HEK293 (cell line): ENCODE data around the gene FES.

Experiments
- CTCF ChIA-PET: fragments of 350-600 bp; formaldehyde crosslinking; extraction: SDS; loops from one replicate; lab custom pipeline; 2021; ENCODE audit warnings: antibody characterized with exemption; lab: Yijun Ruan, JAX
- POLR2A ChIA-PET: fragments of 300-600 bp; formaldehyde crosslinking; extraction: SDS; loops from one replicate; lab custom pipeline; 2020; ENCODE audit warnings: antibody characterized with exemption, inconsistent platforms; lab: Yijun Ruan, JAX
- H3K27ac ChIP-seq: fragments of 200-500 bp; sonication (Bioruptor generic); 2 replicates; pipeline ENCODE4 v1.5.1; 2014; ENCODE audit warnings: low read depth, low read length, control low read depth, inconsistent platforms; ENCODE audit errors: extremely low read depth
- H3K36me3 ChIP-seq, 2 experiments: fragments of 200-500 bp in 1 of 2; sonication (Bioruptor generic) in 1 of 2; 1 replicate in 1 of 2; 2 replicates in 1 of 2; pipeline ENCODE4 v1.5.1; 2014 to 2017; ENCODE audit warnings: inconsistent platforms in 2 of 2, low read length in 2 of 2; ENCODE audit not compliant: control insufficient read depth in 2 of 2, insufficient read depth in 1 of 2
- H3K4me1 ChIP-seq: fragments of 200-500 bp; sonication (Bioruptor generic); 2 replicates; pipeline ENCODE4 v1.5.1; 2014; ENCODE audit warnings: mild to moderate bottlenecking, low read length, inconsistent platforms; ENCODE audit not compliant: control insufficient read depth, insufficient read depth
- H3K4me3 ChIP-seq: 2 replicates; pipeline ENCODE4 v1.5.1; 2011; ENCODE audit warnings: low read depth, mild to moderate bottlenecking, control low read depth, low read length, moderate library complexity
- H3K9me3 ChIP-seq: fragments of 200-500 bp; sonication (Bioruptor generic); 2 replicates; pipeline ENCODE4 v1.5.1; 2014; ENCODE audit warnings: low read depth, low read length, inconsistent platforms; ENCODE audit not compliant: control insufficient read depth, insufficient read depth
- BCL11B ChIP-seq: fragments of 450-650 bp; formaldehyde crosslinking; IDR thresholded peaks from 2 replicates; pipeline ENCODE4 v1.5.1; 2016; ENCODE audit warnings: low read depth, missing biosample characterization, missing genetic modification characterization
- CTCF ChIP-seq: fragments of 450-650 bp; formaldehyde crosslinking; IDR thresholded peaks from 2 replicates; pipeline ENCODE4 v1.5.1; 2016; ENCODE audit warnings: missing biosample characterization, missing genetic modification characterization
- ELK4 ChIP-seq: IDR thresholded peaks from 2 replicates; pipeline ENCODE4 v1.6.1; 2011; ENCODE audit warnings: mild to moderate bottlenecking, low read depth, low read length, borderline replicate concordance
- PRDM6 ChIP-seq: fragments of 450-650 bp; formaldehyde crosslinking; IDR thresholded peaks from 2 replicates; pipeline ENCODE4 v1.5.1; 2017; ENCODE audit warnings: missing biosample characterization, missing genetic modification characterization
- SCRT1 ChIP-seq: fragments of 450-650 bp; formaldehyde crosslinking; IDR thresholded peaks from 2 replicates; pipeline ENCODE4 v1.5.1; 2016; ENCODE audit warnings: missing biosample characterization, missing genetic modification characterization, borderline replicate concordance
- SP2 ChIP-seq: fragments of 450-650 bp; formaldehyde crosslinking; IDR thresholded peaks from 2 replicates; pipeline ENCODE4 v1.5.1; 2016; ENCODE audit warnings: missing biosample characterization, missing genetic modification characterization
- TCF7L2 ChIP-seq: IDR thresholded peaks from 2 replicates; pipeline ENCODE4 v1.6.1; 2011; ENCODE audit warnings: low read depth, mild to moderate bottlenecking, inconsistent platforms, low read length, moderate library complexity, borderline replicate concordance
- ZBTB1 ChIP-seq: fragments of 450-650 bp; formaldehyde crosslinking; IDR thresholded peaks from 2 replicates; pipeline ENCODE4 v1.5.1; 2016; ENCODE audit warnings: missing biosample characterization, missing genetic modification characterization
- ZBTB8A ChIP-seq: fragments of 450-650 bp; formaldehyde crosslinking; IDR thresholded peaks from 2 replicates; pipeline ENCODE4 v1.5.1; 2016; ENCODE audit warnings: missing biosample characterization, missing genetic modification characterization
- ZFHX2 ChIP-seq: fragments of 450-650 bp; formaldehyde crosslinking; conservative IDR thresholded peaks from 2 replicates; pipeline ENCODE4 v1.5.1; 2016; ENCODE audit warnings: missing biosample characterization, missing genetic modification characterization
- ZFP3 ChIP-seq: fragments of 450-650 bp; formaldehyde crosslinking; IDR thresholded peaks from 2 replicates; pipeline ENCODE4 v1.5.1; 2016; ENCODE audit warnings: low read depth, missing biosample characterization, missing genetic modification characterization
- ZNF140 ChIP-seq: fragments of 450-650 bp; formaldehyde crosslinking; IDR thresholded peaks from 2 replicates; pipeline ENCODE4 v1.5.1; 2016; ENCODE audit warnings: missing biosample characterization, missing genetic modification characterization
- ZNF155 ChIP-seq: fragments of 450-650 bp; formaldehyde crosslinking; IDR thresholded peaks from 2 replicates; pipeline ENCODE4 v1.5.1; 2016; ENCODE audit warnings: missing biosample characterization, missing genetic modification characterization
- ZNF175 ChIP-seq: fragments of 450-650 bp; formaldehyde crosslinking; IDR thresholded peaks from 2 replicates; pipeline ENCODE4 v1.5.1; 2016; ENCODE audit warnings: missing biosample characterization, missing genetic modification characterization
- ZNF221 ChIP-seq: fragments of 450-650 bp; formaldehyde crosslinking; IDR thresholded peaks from 2 replicates; pipeline ENCODE4 v1.5.1; 2017; ENCODE audit warnings: missing biosample characterization, missing genetic modification characterization, borderline replicate concordance
- ZNF311 ChIP-seq: fragments of 450-650 bp; formaldehyde crosslinking; IDR thresholded peaks from 2 replicates; pipeline ENCODE4 v1.5.1; 2017; ENCODE audit warnings: missing biosample characterization, missing genetic modification characterization, borderline replicate concordance
- ZNF335 ChIP-seq: fragments of 450-650 bp; formaldehyde crosslinking; conservative IDR thresholded peaks from 2 replicates; pipeline ENCODE4 v1.5.1; 2016; ENCODE audit warnings: missing biosample characterization, missing genetic modification characterization
- ZNF398 ChIP-seq: fragments of 450-650 bp; formaldehyde crosslinking; IDR thresholded peaks from 2 replicates; pipeline ENCODE4 v1.5.1; 2017; ENCODE audit warnings: missing biosample characterization, missing genetic modification characterization
- ZNF48 ChIP-seq: fragments of 450-650 bp; formaldehyde crosslinking; IDR thresholded peaks from 2 replicates; pipeline ENCODE4 v1.5.1; 2016; ENCODE audit warnings: missing biosample characterization, missing genetic modification characterization
- ZNF488 ChIP-seq: fragments of 450-650 bp; formaldehyde crosslinking; IDR thresholded peaks from 2 replicates; pipeline ENCODE4 v1.5.1; 2016; ENCODE audit warnings: missing biosample characterization, missing genetic modification characterization
- ZNF561 ChIP-seq: fragments of 450-650 bp; IDR thresholded peaks from 2 replicates; pipeline ENCODE4 v1.5.1; 2018; ENCODE audit warnings: missing biosample characterization, missing genetic modification characterization, borderline replicate concordance
- ZNF621 ChIP-seq: fragments of 450-650 bp; formaldehyde crosslinking; IDR thresholded peaks from 2 replicates; pipeline ENCODE4 v1.5.1; 2017; ENCODE audit warnings: missing biosample characterization, missing genetic modification characterization
- ZNF677 ChIP-seq: fragments of 450-650 bp; IDR thresholded peaks from 2 replicates; pipeline ENCODE4 v1.5.0; 2018; ENCODE audit warnings: missing biosample characterization, mild to moderate bottlenecking, missing genetic modification characterization, moderate library complexity
- ZNF707 ChIP-seq: fragments of 450-650 bp; formaldehyde crosslinking; IDR thresholded peaks from 2 replicates; pipeline ENCODE4 v1.5.1; 2016; ENCODE audit warnings: missing biosample characterization, missing genetic modification characterization
- ZNF747 ChIP-seq: fragments of 450-650 bp; formaldehyde crosslinking; IDR thresholded peaks from 2 replicates; pipeline ENCODE4 v1.5.1; 2016; ENCODE audit warnings: missing biosample characterization, missing genetic modification characterization
- ZNF776 ChIP-seq: fragments of 450-650 bp; formaldehyde crosslinking; IDR thresholded peaks from 2 replicates; pipeline ENCODE4 v1.5.0; 2017; ENCODE audit warnings: missing biosample characterization, missing genetic modification characterization, borderline replicate concordance
- ZNF791 ChIP-seq: fragments of 450-650 bp; formaldehyde crosslinking; IDR thresholded peaks from 2 replicates; pipeline ENCODE4 v1.5.1; 2016; ENCODE audit warnings: missing biosample characterization, missing genetic modification characterization

FES gene

GRCh38 chr15:90915808-90916440, 31.6 kb downstream of the FES start:
- no peak for TF ChIP-seq BCL11B (tag by site-specific recombination)
- no peak for TF ChIP-seq PRDM6
- no peak for TF ChIP-seq ZNF140 (tag by site-specific recombination)
- no peak for TF ChIP-seq ZNF621 (tag by site-specific recombination)
- no peak for TF ChIP-seq ZFHX2 (tag by site-specific recombination)
- no peak for TF ChIP-seq ZNF791
- TF ChIP-seq ZNF48, result no peak
- TF ChIP-seq ZNF561 (tag by site-specific recombination), result no peak
- no peak for TF ChIP-seq ZNF398 (tag by site-specific recombination)
- TF ChIP-seq ZNF311 (tag by site-specific recombination), result no peak
- no peak for TF ChIP-seq ZNF776 (tag by site-specific recombination)
- TF ChIP-seq CTCF (tag by site-specific recombination), result no peak
- TF ChIP-seq TCF7L2, result no peak
- no peak for TF ChIP-seq ZBTB8A (tag by site-specific recombination)
- no peak for TF ChIP-seq ZBTB1
- no peak for TF ChIP-seq ZNF221 (tag by site-specific recombination)
- no peak for TF ChIP-seq ZNF155
- TF ChIP-seq ZNF677 (tag by site-specific recombination), result no peak
- TF ChIP-seq ZFP3 (tag by site-specific recombination), result no peak
- no peak for TF ChIP-seq ZNF747 (tag by site-specific recombination)
- POLR2A ChIA-PET, result interaction anchor here (1.3 kb wide), 1 partner anchor 14 kb away, joined by 3 read pairs; no protein-coding TSS in a partner anchor
- H3K27ac ChIP-seq, result no peak overlapping the region
- H3K9me3 ChIP-seq, result no peaks in the 10 kb centered on the region
- no peak overlapping the region for H3K4me3 ChIP-seq
- CTCF ChIA-PET, result interaction anchor here (0.6 to 1.0 kb wide), 3 partner anchors 16 to 1364 kb away, joined by 3 to 4 read pairs (median 4); no protein-coding TSS in a partner anchor
- H3K4me1 ChIP-seq, result no peaks in the 10 kb centered on the region
- peaks cover 34 to 98% of the 10 kb centered on the region in 2 experiments for H3K36me3 ChIP-seq

GRCh38 chr15:90916461-90916860, 32.2 kb downstream of the FES start:
- Histone ChIP-seq H3K9me3 (no peaks in the 10 kb centered on the region), H3K4me3 (no peak overlapping the region), H3K36me3 (peaks cover 35 to 98% of the 10 kb centered on the region in 2 experiments), H3K27ac (no peak overlapping the region), H3K4me1 (no peaks in the 10 kb centered on the region)
- CTCF ChIA-PET, result interaction anchor here (0.7 kb wide), 1 partner anchor 9 kb away, joined by 3 read pairs; no protein-coding TSS in a partner anchor
- POLR2A ChIA-PET, result no interaction called here
- TF ChIP-seq ELK4, result no peak
- TF ChIP-seq CTCF (tag by site-specific recombination), result no peak
- no peak for TF ChIP-seq SP2 (tag by site-specific recombination)
- no peak for TF ChIP-seq ZNF707 (tag by site-specific recombination)
- TF ChIP-seq ZNF175, result no peak
- no peak for TF ChIP-seq SCRT1 (tag by site-specific recombination)
- no peak for TF ChIP-seq ZNF335
- TF ChIP-seq ZNF488 (tag by site-specific recombination), result no peak
